ENCODE results near the gene RAD51B. TPM values are rescaled to one million over a fixed set of nuclear protein-coding genes. Genes with fewer than 3 reads are reported as not detected.

RAD51B gene
- total RNA-seq, 1 experiment from 2014 or later: 23.3 TPM

DNA sequence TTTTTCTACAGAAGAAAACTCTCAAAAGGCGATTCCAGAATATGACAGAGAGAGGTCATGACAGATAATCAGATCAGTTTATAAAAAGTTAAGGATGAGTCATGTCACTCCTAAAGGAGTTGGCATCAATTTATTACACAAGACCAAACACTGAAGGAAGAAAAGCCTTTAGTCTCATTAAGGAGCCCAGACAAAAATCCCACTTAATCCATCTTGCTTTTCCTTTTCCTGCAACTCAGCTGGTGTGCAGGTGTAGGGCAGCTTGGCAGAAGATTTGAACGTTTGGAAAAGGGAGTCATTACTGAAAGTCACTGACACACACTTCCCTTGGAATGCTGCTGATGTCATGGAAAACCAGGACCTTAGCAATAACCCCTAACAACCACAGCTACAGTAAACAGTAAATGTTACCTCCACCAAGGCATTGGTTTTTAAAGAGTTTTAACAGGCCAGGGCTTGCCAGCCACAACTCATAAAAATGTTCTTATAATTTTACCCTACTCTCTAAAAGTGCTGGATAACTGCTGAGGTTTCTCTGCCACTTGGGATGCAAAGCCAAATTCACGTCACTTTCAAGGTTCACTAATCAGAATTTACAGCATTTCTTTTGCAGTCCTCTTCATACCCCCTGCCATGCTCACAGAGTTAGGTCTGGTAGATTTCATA, 320.6 kb downstream of the RAD51B start:
- Histone ChIP-seq H3K27ac (ENCODE audit: low read depth, low read length, poor library complexity, severe bottlenecking) (peak overlapping the region; percentile 61), H3K36me3 (ENCODE audit: insufficient read depth, low read length, poor library complexity, severe bottlenecking) (no peaks in the 10 kb centered on the region), H3K27me3 (replicated peaks; ENCODE audit: insufficient read depth, low read depth, low read length, poor library complexity) (no peaks in the 10 kb centered on the region), H3K4me1 (ENCODE audit: insufficient read depth, low read length, poor library complexity, severe bottlenecking) (peaks cover 74% of the 10 kb centered on the region), H3K4me3 (ENCODE audit: low read depth, low read length, poor library complexity, severe bottlenecking) (no peak overlapping the region), H3K9me3 (ENCODE audit: low read depth, low read length, poor library complexity, severe bottlenecking) (no peaks in the 10 kb centered on the region)
- intact Hi-C loops (cut with micrococcal nuclease; ENCODE audit: unreplicated experiment): no loop called here
- CTCF ChIA-PET: no interaction called here
- POLR2A ChIA-PET (ENCODE audit: low non-redundant PET): no interaction called here
- no TSS peak for BruUV-seq (replicated peaks)
- TF ChIP-seq CTCF (conservative IDR thresholded peaks at IDR 0.05; ENCODE audit: low read depth, low read length) (no peak), EZH2 (IDR thresholded peaks at IDR 0.05; ENCODE audit: borderline replicate concordance, low read depth, low read length, poor library complexity, severe bottlenecking) (no peak)
- DNase-seq (ENCODE audit: low spot score): peak; percentile 80

- intact Hi-C loops (cut with micrococcal nuclease; ENCODE audit: unreplicated experiment): no loop called here
- Histone ChIP-seq H3K27ac (ENCODE audit: low read depth, low read length, poor library complexity, severe bottlenecking) (peak overlapping the region; percentile 61), H3K9me3 (ENCODE audit: low read depth, low read length, poor library complexity, severe bottlenecking) (no peaks in the 10 kb centered on the region), H3K27me3 (replicated peaks; ENCODE audit: insufficient read depth, low read depth, low read length, poor library complexity) (no peaks in the 10 kb centered on the region), H3K36me3 (ENCODE audit: insufficient read depth, low read length, poor library complexity, severe bottlenecking) (no peaks in the 10 kb centered on the region), H3K4me3 (ENCODE audit: low read depth, low read length, poor library complexity, severe bottlenecking) (no peak overlapping the region), H3K4me1 (ENCODE audit: insufficient read depth, low read length, poor library complexity, severe bottlenecking) (peaks cover 74% of the 10 kb centered on the region)
- no peak for TF ChIP-seq CTCF (conservative IDR thresholded peaks at IDR 0.05; ENCODE audit: low read depth, low read length)
- POLR2A ChIA-PET (ENCODE audit: low non-redundant PET): no interaction called here
- CTCF ChIA-PET: no interaction called here
- no TSS peak for BruUV-seq (replicated peaks)
- no peak for DNase-seq (ENCODE audit: low spot score)
These were observed 321.2 kb downstream of the RAD51B start for GRCh38 chr14:68140806-68141205.

GRCh38 chr14:68141281-68142088, 321.9 kb downstream of the RAD51B start:
- BruUV-seq (replicated peaks): no TSS peak
- H3K4me3 ChIP-seq (ENCODE audit: low read depth, low read length, poor library complexity, severe bottlenecking): no peak overlapping the region
- H3K27ac ChIP-seq (ENCODE audit: low read depth, low read length, poor library complexity, severe bottlenecking): no peak overlapping the region
- no peaks in the 10 kb centered on the region for H3K27me3 ChIP-seq (replicated peaks; ENCODE audit: insufficient read depth, low read depth, low read length, poor library complexity)
- CTCF ChIA-PET: no interaction called here
- no peaks in the 10 kb centered on the region for H3K36me3 ChIP-seq (ENCODE audit: insufficient read depth, low read length, poor library complexity, severe bottlenecking)
- no peaks in the 10 kb centered on the region for H3K9me3 ChIP-seq (ENCODE audit: low read depth, low read length, poor library complexity, severe bottlenecking)
- peaks cover 74% of the 10 kb centered on the region for H3K4me1 ChIP-seq (ENCODE audit: insufficient read depth, low read length, poor library complexity, severe bottlenecking)
- no peak for DNase-seq (ENCODE audit: low spot score)
- POLR2A ChIA-PET (ENCODE audit: low non-redundant PET): interaction anchor here (0.6 kb wide), 1 partner anchor 123 kb away, joined by 4 read pairs; no protein-coding TSS in a partner anchor
- intact Hi-C loops (cut with micrococcal nuclease; ENCODE audit: unreplicated experiment): no loop called here
- TF ChIP-seq CTCF (conservative IDR thresholded peaks at IDR 0.05; ENCODE audit: low read depth, low read length) (no peak), EZH2 (IDR thresholded peaks at IDR 0.05; ENCODE audit: borderline replicate concordance, low read depth, low read length, poor library complexity, severe bottlenecking) (no peak)

Data from A673 (cell line).